Measurements from ENCODE around the gene RHBG.

GRCh38 chr1:156421062-156421938, 52.3 kb downstream of the RHBG start:
- TF ChIP-seq EZH2phosphoT487 (IDR thresholded peaks at IDR 0.05; ENCODE audit: low read depth, severe bottlenecking, unreplicated experiment) = no peak
- no peak for TF ChIP-seq CTCF (IDR thresholded peaks at IDR 0.05; ENCODE audit: poor library complexity)

Data from hepatocyte (in vitro differentiated cells).